Ascending aorta (tissue), 2 donors: ENCODE data around the gene ANKRD1. TPM values are rescaled to one million over a fixed set of nuclear protein-coding genes. Genes with fewer than 3 reads are reported as not detected.
"Not testable (repeated sequence)": the region's sequence is repeated elsewhere in the genome, so short reads cannot be mapped to it uniquely, and the experiment has no call there.

Experiments
- DNase-seq, 2 donors: peaks; one replicate each; pipeline ENCODE4 v3.0.0-alpha.2; 2019; ENCODE audit warnings: low spot score in 2 of 2
- H3K27ac ChIP-seq, 2 donors: fragments of 200-600 bp; sonication (generic); one replicate each; pipeline ENCODE4 v1.5.1; 2016 to 2017; ENCODE audit warnings: mild to moderate bottlenecking in 1 of 2
- H3K27me3 ChIP-seq: fragments of 200-600 bp; sonication (generic); one replicate; pipeline ENCODE4 v1.5.1; 2017
- H3K36me3 ChIP-seq, 2 donors: fragments of 200-600 bp; sonication (generic); one replicate each; pipeline ENCODE4 v1.5.1; 2016
- H3K4me1 ChIP-seq, 2 donors: fragments of 200-600 bp; sonication (generic); one replicate each; pipeline ENCODE4 v1.5.1; 2016 to 2017; ENCODE audit warnings: mild to moderate bottlenecking in 1 of 2
- H3K4me3 ChIP-seq, 2 donors: fragments of 200-600 bp; sonication (generic); one replicate each; pipeline ENCODE4 v1.5.1; 2016 to 2017; ENCODE audit warnings: mild to moderate bottlenecking in 1 of 2
- H3K9me3 ChIP-seq, 2 donors: fragments of 200-600 bp; sonication (generic); one replicate each; pipeline ENCODE4 v1.5.1; 2016
- intact Hi-C: fragments of 100-400 bp; cut with DNase I; formaldehyde crosslinking; loops from one replicate; pipeline ENCODE4 v1.15.1; 2023
- total RNA-seq: library from RNA; depleted of rRNA; stranded (reverse); fragments of >200 nt; gene quantifications from one replicate; pipeline ENCODE4 v1.1.0, GENCODE V29; 2016
- TF ChIP-seq, protein P1 (sequence below), 3 experiments: fragments of 200-600 bp in 2 of 3; fragments of 450-650 bp in 1 of 3; sonication (generic) in 2 of 3; IDR thresholded peaks; one replicate each; pipeline ENCODE4 v1.5.1; 2016 to 2019; ENCODE audit warnings: antibody characterized with exemption in 3 of 3, mild to moderate bottlenecking in 1 of 3, moderate library complexity in 1 of 3

The ANKRD1 gene
- total RNA-seq, 1 donor from 2014 or later, result 8.1 TPM

- no peak for DNase-seq
- TF ChIP-seq, protein P1, sequence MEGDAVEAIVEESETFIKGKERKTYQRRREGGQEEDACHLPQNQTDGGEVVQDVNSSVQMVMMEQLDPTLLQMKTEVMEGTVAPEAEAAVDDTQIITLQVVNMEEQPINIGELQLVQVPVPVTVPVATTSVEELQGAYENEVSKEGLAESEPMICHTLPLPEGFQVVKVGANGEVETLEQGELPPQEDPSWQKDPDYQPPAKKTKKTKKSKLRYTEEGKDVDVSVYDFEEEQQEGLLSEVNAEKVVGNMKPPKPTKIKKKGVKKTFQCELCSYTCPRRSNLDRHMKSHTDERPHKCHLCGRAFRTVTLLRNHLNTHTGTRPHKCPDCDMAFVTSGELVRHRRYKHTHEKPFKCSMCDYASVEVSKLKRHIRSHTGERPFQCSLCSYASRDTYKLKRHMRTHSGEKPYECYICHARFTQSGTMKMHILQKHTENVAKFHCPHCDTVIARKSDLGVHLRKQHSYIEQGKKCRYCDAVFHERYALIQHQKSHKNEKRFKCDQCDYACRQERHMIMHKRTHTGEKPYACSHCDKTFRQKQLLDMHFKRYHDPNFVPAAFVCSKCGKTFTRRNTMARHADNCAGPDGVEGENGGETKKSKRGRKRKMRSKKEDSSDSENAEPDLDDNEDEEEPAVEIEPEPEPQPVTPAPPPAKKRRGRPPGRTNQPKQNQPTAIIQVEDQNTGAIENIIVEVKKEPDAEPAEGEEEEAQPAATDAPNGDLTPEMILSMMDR (IDR thresholded peaks at IDR 0.05), result no peak
- Histone ChIP-seq H3K27me3 (no peaks in the 10 kb centered on the region), H3K27ac (no peak overlapping the region), H3K4me1 (no peaks in the 10 kb centered on the region), H3K4me3 (no peak overlapping the region), H3K9me3 (no peaks in the 10 kb centered on the region), H3K36me3 (peaks cover 40 to 58% of the 10 kb centered on the region in 2 donors)
- intact Hi-C loops, result no loop called here
Observed at GRCh38 chr10:90884431-90884830, 36.5 kb downstream of the ANKRD1 start.

GRCh38 chr10:90880059-90880719, 40.7 kb downstream of the ANKRD1 start:
- H3K27ac ChIP-seq, H3K4me3 ChIP-seq, H3K27me3 ChIP-seq, intact Hi-C loops, H3K4me1 ChIP-seq, H3K9me3 ChIP-seq, DNase-seq: not testable (repeated sequence)
- TF ChIP-seq, protein P1 (IDR thresholded peaks at IDR 0.05), result peak; percentile 26 to 71 (median 61)
- peaks cover 34 to 53% of the 10 kb centered on the region in 2 donors for H3K36me3 ChIP-seq

- Histone ChIP-seq H3K27me3 (no peaks in the 10 kb centered on the region), H3K27ac (no peak overlapping the region), H3K4me1 (no peaks in the 10 kb centered on the region), H3K9me3 (no peaks in the 10 kb centered on the region), H3K4me3 (no peak overlapping the region), H3K36me3 (peaks cover 34 to 45% of the 10 kb centered on the region in 2 donors)
- TF ChIP-seq, protein P1 (IDR thresholded peaks at IDR 0.05), result no peak
- intact Hi-C loops, result no loop called here
- no peak for DNase-seq
Observed at GRCh38 chr10:90879062-90879461, 41.8 kb downstream of the ANKRD1 start.

DNA sequence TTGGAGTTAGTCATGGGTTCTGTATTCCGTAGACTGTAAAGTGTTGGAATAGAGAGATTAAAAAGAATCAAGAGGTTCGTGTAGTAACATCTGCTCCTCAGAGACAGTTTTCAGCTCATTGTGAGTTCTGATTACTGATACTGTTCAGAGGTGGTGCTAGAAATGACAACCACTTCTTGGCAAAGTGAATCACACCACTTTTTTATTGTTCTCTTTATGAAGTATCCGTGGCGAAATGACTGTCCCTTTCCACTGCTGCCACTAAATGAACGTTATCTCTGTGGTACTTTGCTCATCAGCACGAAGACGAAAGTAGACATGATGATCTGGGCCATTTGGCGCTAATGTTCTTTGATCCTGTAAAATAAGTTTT, 48.3 kb downstream of the ANKRD1 start:
- Histone ChIP-seq H3K27me3 (no peaks in the 10 kb centered on the region), H3K36me3 (peaks cover 19 to 20% of the 10 kb centered on the region in 2 donors), H3K27ac (no peak overlapping the region), H3K4me3 (peak overlapping the region; percentile 73 to 87), H3K4me1 (peaks cover 0 to 10% of the 10 kb centered on the region in 2 donors), H3K9me3 (peaks cover 0 to 6% of the 10 kb centered on the region in 2 donors)
- intact Hi-C loops, result no loop called here
- TF ChIP-seq, protein P1 (IDR thresholded peaks at IDR 0.05), result no peak
- DNase-seq, result no peak

DNA sequence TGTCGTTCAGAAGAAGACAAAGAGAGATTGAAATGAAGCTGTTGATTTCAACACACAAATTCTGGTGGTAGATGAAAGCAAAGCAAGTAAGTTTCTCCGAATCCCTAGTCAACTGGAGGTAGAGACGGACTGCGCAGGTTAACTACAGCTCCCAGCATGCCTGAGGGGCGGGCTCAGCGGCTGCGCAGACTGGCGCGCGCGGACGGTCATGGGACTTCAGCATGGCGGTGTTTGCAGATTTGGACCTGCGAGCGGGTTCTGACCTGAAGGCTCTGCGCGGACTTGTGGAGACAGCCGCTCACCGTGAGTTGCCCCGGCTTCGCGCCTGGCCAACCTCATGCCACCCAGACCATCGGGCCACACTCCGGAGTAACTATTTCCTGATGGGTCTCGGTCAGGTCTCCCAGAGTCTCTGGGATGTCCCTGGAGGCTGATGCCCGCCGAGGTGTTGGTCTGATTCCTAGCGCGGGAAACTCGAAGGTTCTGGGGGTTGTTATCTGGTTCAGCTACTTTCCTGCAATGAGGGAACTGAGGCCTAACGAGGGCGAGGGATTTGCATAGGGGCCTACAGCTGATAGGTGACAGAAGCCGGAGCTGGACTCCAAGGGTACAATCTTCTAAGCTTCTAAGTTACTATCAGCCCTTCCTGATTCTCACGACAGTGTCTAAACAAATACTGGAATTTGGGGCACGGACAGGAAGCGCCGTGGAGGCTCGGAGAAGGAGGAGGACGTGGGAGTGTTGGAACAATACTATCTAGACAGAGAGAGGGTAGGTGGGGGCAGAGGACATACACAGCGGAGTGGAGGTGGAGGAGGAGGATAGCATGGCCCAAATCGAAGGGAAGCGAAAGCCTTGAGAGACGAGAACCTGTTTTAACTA, 48.9 kb downstream of the ANKRD1 start, which contains the start of gene RPP30:
RPP30 (plus strand) TSS at position 209 of the 882 bp plus-strand sequence; CDS start at position 222, 13 bp downstream.
- DNase-seq, result peak; percentile 38 to 91
- peaks cover 0 to 6% of the 10 kb centered on the region in 2 donors for H3K9me3 ChIP-seq
- H3K4me1 ChIP-seq, result peaks cover 0 to 10% of the 10 kb centered on the region in 2 donors
- peak within 1 kb of the TSS; percentile 44 to 69 for H3K27ac ChIP-seq
- intact Hi-C loops, result loop anchor here (2.0 kb wide), 1 partner anchor 1077 kb away; no protein-coding TSS in a partner anchor
- H3K36me3 ChIP-seq, result peaks cover 14 to 16% of the 10 kb centered on the region in 2 donors
- TF ChIP-seq, protein P1 (IDR thresholded peaks at IDR 0.05), result no peak
- no peaks in the 10 kb centered on the region for H3K27me3 ChIP-seq
- H3K4me3 ChIP-seq, result peak within 1 kb of the TSS; percentile 73 to 87
